EL (cell line): Measurements from ENCODE around the gene HRC.
"Not testable (repeated sequence)": the region's sequence is repeated elsewhere in the genome, so short reads cannot be mapped to it uniquely, and the experiment has no call there.

Experiments
- DNase-seq: peaks from one replicate; pipeline ENCODE4 v3.0.0-alpha.2; 2016

HRC gene, protein sequence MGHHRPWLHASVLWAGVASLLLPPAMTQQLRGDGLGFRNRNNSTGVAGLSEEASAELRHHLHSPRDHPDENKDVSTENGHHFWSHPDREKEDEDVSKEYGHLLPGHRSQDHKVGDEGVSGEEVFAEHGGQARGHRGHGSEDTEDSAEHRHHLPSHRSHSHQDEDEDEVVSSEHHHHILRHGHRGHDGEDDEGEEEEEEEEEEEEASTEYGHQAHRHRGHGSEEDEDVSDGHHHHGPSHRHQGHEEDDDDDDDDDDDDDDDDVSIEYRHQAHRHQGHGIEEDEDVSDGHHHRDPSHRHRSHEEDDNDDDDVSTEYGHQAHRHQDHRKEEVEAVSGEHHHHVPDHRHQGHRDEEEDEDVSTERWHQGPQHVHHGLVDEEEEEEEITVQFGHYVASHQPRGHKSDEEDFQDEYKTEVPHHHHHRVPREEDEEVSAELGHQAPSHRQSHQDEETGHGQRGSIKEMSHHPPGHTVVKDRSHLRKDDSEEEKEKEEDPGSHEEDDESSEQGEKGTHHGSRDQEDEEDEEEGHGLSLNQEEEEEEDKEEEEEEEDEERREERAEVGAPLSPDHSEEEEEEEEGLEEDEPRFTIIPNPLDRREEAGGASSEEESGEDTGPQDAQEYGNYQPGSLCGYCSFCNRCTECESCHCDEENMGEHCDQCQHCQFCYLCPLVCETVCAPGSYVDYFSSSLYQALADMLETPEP

GRCh38 chr19:49155005-49155819 lies at the start of gene HRC:
HRC (minus strand) TSS chr19:49155396; CDS start chr19:49155237, 159 bp downstream.
- DNase-seq, result no peak

GRCh38 chr19:49201042-49201441 lies 45.8 kb upstream of the HRC start:
- no peak for DNase-seq

DNA sequence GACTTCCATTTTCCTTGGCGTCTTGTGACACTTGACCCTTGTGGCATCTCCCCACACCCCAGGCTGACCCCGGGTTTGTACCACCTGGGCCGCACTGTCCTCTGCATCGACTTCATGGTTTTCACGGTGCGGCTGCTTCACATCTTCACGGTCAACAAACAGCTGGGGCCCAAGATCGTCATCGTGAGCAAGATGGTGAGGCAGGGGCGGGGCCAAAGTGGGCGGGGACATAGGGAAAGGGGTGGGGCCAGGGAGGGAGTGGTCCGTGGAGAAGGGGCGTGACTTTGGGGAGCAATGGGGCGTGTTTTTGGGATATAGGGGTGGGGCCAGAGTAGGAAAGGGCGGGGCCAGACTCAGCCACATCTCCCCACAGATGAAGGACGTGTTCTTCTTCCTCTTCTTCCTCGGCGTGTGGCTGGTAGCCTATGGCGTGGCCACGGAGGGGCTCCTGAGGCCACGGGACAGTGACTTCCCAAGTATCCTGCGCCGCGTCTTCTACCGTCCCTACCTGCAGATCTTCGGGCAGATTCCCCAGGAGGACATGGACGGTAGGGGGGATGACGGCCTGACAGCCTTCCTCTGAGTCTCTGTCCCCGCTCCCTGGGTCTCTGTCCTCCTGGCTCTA lies 45.2 kb upstream of the HRC start:
- no peak for DNase-seq

GRCh38 chr19:49196527-49197240 lies 41.5 kb upstream of the HRC start:
- DNase-seq, result no peak

GRCh38 chr19:49194408-49194807 lies 39.2 kb upstream of the HRC start:
- DNase-seq, result no peak

GRCh38 chr19:49193822-49194394 lies 38.7 kb upstream of the HRC start:
- no peak for DNase-seq

DNA sequence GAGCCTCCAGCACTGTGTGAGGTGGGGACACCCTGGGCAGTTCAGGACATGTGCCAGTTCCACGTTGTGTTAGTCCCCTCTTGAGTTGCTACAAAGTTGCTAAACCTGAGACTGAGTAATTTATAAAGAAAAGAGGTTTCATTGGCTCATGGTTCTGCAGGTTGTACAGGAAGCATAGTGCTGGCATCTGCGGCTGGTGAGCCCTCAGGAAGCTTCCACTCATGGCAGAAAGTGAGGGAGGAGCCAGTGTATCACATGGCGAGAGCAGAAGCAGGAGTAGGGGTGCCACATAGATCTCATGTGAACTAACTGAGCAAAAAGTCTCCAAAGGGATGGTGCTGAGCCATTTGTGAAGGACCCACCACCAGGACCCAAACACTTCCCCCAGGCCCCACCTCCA lies 35.6 kb upstream of the HRC start:
- DNase-seq, result no peak

DNA sequence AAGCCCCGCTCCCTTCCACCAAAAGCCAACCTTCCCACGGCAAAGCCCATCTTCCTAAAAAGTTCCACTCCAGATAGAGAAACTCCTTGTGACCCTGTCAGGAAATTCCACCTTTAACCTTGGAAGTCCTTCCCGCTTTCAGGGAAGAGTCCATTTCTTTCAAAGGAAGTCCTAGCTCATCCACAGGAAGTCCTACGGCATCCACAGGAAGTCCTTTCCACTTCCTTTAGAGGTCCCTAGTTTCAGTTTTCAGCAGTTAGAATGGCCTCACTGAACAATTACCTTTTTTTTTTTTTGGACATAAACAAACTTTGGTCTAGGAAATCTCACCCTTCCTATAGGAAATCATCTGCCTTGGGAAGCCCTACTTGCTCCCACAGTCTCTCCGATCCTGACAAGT lies 34.1 kb upstream of the HRC start:
- no peak for DNase-seq

DNA sequence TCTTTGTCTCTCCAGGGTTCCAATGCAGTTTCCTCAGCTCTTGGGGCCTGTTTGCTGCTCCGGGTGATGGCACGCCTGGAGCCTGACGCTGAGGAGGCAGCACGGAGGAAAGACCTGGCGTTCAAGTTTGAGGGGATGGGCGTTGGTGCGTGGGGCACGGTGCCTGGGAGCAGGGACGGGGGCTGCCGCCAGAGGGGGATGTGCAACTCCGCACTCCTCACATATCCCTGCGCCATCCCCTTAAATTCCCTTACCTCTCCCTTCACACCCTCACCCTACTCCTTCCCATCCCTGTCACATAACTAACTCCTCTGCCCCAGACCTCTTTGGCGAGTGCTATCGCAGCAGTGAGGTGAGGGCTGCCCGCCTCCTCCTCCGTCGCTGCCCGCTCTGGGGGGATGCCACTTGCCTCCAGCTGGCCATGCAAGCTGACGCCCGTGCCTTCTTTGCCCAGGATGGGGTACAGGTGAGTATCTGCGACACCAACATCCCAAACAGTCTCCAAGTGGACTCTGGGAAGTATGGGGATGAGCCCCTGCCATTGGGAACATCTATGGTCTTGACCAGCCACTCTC lies 33.5 kb upstream of the HRC start:
- no peak for DNase-seq

GRCh38 chr19:49186108-49186507 lies 30.9 kb upstream of the HRC start:
- DNase-seq, result no peak

DNA sequence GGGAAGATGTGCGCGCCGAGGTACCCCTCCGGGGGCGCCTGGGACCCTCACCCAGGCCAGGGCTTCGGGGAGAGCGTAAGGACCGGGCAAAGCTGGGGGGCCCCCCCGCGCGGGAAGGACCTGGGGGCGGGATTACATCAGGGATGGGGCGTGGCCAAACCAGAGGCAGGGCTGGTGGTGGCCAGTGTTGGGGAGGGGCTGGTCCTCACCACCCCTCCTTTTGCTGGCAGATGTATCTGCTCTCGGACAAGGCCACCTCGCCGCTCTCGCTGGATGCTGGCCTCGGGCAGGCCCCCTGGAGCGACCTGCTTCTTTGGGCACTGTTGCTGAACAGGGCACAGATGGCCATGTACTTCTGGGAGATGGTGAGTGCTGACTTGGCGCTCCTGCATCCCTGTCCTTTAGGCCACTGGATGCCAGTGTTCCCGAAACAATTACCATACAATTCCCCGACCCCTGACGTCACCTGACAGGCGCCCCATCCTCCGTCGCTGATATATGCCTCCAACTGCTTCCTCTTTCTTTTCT lies 27.7 kb upstream of the HRC start:
- DNase-seq, result no peak

DNA sequence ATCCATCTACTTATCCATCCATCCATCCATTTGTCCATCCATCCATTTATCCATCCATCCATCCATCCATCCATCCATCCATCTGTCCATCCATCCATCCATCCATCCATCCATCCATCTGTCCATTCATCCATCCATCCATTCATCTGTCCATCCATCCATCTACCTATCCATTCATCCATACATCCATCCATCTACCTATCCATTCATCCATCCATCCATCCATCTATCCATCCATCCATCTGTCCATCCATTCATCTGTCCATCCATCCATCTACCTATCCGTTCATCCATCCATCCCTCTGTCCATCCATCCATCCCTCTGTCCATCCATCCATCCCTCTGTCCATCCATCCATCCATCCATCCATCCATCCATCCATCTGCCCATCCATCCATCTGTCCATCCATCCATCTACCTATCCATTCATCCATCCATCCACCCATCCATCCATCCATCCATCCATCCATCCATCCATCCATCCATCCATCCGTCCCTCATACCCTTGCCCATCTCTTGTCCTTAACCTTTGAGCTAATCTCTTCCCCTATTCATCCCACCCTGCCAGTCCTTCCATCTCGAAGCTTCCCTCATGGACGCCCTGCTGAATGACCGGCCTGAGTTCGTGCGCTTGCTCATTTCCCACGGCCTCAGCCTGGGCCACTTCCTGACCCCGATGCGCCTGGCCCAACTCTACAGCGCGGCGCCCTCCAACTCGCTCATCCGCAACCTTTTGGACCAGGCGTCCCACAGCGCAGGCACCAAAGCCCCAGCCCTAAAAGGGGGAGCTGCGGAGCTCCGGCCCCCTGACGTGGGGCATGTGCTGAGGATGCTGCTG lies 27.0 kb upstream of the HRC start:
- not testable (repeated sequence) for DNase-seq

- no peak for DNase-seq
Observed at GRCh38 chr19:49180659-49181058, 25.5 kb upstream of the HRC start.

GRCh38 chr19:49173198-49173597 lies 18.0 kb upstream of the HRC start:
- no peak for DNase-seq

- DNase-seq, result no peak
Observed at GRCh38 chr19:49168421-49168820, 13.2 kb upstream of the HRC start.

DNA sequence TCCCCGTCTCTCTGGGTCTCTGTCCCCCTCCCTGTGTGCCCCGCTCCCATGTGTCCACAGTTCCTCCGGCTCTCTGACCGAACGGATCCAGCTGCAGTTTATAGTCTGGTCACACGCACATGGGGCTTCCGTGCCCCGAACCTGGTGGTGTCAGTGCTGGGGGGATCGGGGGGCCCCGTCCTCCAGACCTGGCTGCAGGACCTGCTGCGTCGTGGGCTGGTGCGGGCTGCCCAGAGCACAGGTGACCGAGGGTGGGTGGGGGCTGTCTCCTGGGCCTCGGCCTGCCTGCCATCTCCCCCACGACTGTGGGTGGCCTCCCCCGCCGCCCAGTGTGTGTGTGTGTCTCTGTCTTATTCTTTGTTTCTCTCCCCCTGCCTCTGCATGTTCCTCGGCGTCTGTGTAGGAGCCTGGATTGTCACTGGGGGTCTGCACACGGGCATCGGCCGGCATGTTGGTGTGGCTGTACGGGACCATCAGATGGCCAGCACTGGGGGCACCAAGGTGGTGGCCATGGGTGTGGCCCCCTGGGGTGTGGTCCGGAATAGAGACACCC lies 12.7 kb upstream of the HRC start:
- no peak for DNase-seq

DNA sequence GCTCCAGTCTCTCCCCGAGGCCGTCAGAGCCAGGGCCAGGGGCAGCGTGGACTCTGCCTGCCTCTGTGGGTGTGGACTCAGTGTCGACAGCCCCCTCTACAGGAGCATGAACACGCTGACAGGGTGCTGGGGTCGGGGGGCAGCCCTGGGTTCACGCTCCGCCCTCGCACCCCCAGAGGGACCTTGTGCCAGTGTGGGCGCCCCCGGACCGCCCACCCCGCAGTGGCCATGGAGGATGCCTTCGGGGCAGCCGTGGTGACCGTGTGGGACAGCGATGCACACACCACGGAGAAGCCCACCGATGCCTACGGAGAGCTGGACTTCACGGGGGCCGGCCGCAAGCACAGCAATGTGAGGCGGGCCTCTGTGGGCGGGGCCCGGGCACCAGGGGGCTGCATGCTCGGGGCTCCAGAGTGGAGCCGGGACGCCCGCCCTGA lies 10.7 kb upstream of the HRC start:
- DNase-seq, result no peak

- no peak for DNase-seq
Observed at GRCh38 chr19:49165111-49165750, 10.0 kb upstream of the HRC start.

DNA sequence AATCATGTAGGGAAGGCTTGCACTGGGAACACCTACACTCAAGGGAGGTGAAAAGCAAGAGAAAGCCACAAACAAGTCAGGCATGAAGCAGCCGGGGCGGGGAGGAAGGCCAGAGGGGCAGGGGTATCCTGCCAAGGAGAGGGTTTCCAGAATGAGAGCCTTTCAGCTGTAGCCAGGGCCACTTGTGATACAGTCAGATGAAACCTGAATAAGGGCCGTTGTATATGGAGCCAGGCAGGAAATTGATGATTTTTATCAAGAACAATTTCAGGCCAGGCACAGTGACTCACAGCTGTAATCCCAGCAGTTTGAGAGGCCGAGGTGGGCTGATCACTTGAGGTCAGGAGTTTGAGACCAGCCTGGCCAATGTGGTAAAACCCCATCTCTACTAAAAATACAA lies 6.8 kb upstream of the HRC start:
- DNase-seq, result no peak
